ENCODE data around the gene DDOST. TPM values are rescaled to one million over a fixed set of nuclear protein-coding genes. Genes with fewer than 3 reads are reported as not detected.

Gene DDOST
- polyA plus RNA-seq, 1 of the 3 experiments (the other 2 are of a cell fraction) = 602 TPM

DNA sequence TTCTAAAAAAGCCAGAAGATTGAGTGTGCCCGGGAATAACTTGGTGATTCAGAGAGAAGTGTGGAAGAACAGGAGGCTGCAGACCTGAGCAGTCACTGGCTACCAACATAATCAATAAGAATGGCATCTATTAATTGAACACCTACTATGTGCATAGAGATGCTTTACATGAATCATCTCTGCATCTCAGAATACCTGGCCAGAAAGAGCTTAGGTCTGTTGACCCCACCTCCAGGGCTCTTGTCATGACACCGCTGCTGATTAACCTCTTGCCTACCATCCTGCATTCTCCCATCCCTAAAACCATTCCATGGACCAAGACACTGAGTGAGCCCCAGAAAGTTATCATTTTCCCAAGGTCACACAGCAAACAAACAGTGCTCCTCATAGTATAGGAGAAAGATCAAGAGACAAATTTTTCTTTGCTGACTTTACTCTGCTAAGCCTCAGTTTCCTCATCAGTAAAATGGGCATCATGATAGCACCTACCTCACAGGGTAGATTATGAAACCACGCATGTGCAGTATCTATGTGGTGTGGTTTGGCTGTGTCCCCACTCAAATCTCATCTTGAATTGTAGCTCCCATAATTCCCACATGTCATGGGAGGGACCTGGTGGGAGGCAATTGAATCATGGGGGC lies 44.2 kb downstream of the DDOST start:
- no peaks in the 10 kb centered on the region for H3K79me2 ChIP-seq (ENCODE audit: insufficient read depth)
- H3K4me3 ChIP-seq (ENCODE audit: low read depth in 2 of 2, low read length in 1 of 2) = no peak overlapping the region
- no peaks in the 10 kb centered on the region for H3K36me3 ChIP-seq (replicated peaks in 1 of 2; ENCODE audit: control insufficient read depth in 1 of 2, insufficient read depth in 2 of 2, low read length in 1 of 2)
- H3K9me2 ChIP-seq = no peaks in the 10 kb centered on the region
- no peaks in the 10 kb centered on the region for H3K27me3 ChIP-seq (ENCODE audit: insufficient read depth)
- peaks cover 19% of the 10 kb centered on the region for H3F3A ChIP-seq (replicated peaks; ENCODE audit: insufficient read depth)
- no peak overlapping the region for H3K4me2 ChIP-seq
- H2AFZ ChIP-seq (ENCODE audit: low read depth) = no peak overlapping the region
- ChIA-PET CTCF (interaction anchor here (1.0 to 1.5 kb wide), 3 partner anchors 14 to 95 kb away, joined by 3 to 4 read pairs (median 3); no protein-coding TSS in a partner anchor), POLR2A (no interaction called here)
- no peak for DNase-seq
- WGBS (ENCODE audit: low lambda C conversion rate) = 82% methylated on average over 3 of the region's 3 CpGs
- no peaks in the 10 kb centered on the region for H3K9me3 ChIP-seq
- peaks cover 6 to 10% of the 10 kb centered on the region in 2 experiments; a peak in 1 of 4 replicates for H3K4me1 ChIP-seq (ENCODE audit: control insufficient read depth in 1 of 2, insufficient read depth in 2 of 2, low read depth in 1 of 2, low read length in 1 of 2)
- TF ChIP-seq JUND (IDR thresholded peaks at IDR 0.05) (no peak), EP300 (IDR thresholded peaks at IDR 0.05; ENCODE audit: borderline replicate concordance in 1 of 2, low read depth in 1 of 2, low read length in 1 of 2) (no peak), SIN3A (IDR thresholded peaks at IDR 0.05; ENCODE audit: borderline replicate concordance, low read depth, low read length) (no peak), ELF1 (IDR thresholded peaks at IDR 0.05) (no peak), ZBTB33 (IDR thresholded peaks at IDR 0.05; ENCODE audit: borderline replicate concordance, low read depth) (no peak), FOSL2 (IDR thresholded peaks at IDR 0.05; ENCODE audit: borderline replicate concordance, low read depth) (no peak), RCOR1 (IDR thresholded peaks at IDR 0.05; ENCODE audit: low read length) (no peak), REST (IDR thresholded peaks at IDR 0.05; ENCODE audit: low read depth, low read length) (no peak), NRF1 (IDR thresholded peaks at IDR 0.05; ENCODE audit: low read depth, low read length) (no peak), YY1 (IDR thresholded peaks at IDR 0.05; ENCODE audit: low read depth) (no peak), MEF2A (IDR thresholded peaks at IDR 0.05; ENCODE audit: borderline replicate concordance, low read depth) (no peak), GATA2 (CRISPR knock-in tag; IDR thresholded peaks at IDR 0.05) (no peak)
- TF ChIP-seq, protein P1, sequence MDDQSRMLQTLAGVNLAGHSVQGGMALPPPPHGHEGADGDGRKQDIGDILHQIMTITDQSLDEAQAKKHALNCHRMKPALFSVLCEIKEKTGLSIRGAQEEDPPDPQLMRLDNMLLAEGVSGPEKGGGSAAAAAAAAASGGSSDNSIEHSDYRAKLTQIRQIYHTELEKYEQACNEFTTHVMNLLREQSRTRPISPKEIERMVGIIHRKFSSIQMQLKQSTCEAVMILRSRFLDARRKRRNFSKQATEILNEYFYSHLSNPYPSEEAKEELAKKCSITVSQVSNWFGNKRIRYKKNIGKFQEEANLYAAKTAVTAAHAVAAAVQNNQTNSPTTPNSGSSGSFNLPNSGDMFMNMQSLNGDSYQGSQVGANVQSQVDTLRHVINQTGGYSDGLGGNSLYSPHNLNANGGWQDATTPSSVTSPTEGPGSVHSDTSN (IDR thresholded peaks at IDR 0.05) = no peak
- TF ChIP-seq, protein P2, sequence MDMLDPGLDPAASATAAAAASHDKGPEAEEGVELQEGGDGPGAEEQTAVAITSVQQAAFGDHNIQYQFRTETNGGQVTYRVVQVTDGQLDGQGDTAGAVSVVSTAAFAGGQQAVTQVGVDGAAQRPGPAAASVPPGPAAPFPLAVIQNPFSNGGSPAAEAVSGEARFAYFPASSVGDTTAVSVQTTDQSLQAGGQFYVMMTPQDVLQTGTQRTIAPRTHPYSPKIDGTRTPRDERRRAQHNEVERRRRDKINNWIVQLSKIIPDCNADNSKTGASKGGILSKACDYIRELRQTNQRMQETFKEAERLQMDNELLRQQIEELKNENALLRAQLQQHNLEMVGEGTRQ (IDR thresholded peaks at IDR 0.05; ENCODE audit: borderline replicate concordance, low read depth, low read length) = no peak
- TF ChIP-seq, protein P3, sequence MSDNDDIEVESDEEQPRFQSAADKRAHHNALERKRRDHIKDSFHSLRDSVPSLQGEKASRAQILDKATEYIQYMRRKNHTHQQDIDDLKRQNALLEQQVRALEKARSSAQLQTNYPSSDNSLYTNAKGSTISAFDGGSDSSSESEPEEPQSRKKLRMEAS (IDR thresholded peaks at IDR 0.05; ENCODE audit: low read depth) = no peak
- no peak overlapping the region for H3K9ac ChIP-seq
- no peaks in the 10 kb centered on the region for H4K20me1 ChIP-seq (ENCODE audit: insufficient read depth)
- H3K27ac ChIP-seq (ENCODE audit: low read depth in 2 of 2, low read length in 1 of 2) = no peak overlapping the region

Measured in SK-N-SH (cell line).